Measurements from ENCODE around the gene SLC11A1. TPM values are rescaled to one million over a fixed set of nuclear protein-coding genes. Genes with fewer than 3 reads are reported as not detected.

SLC11A1 gene
- total RNA-seq, 1 donor from 2014 or later, result 6.4 TPM

DNA sequence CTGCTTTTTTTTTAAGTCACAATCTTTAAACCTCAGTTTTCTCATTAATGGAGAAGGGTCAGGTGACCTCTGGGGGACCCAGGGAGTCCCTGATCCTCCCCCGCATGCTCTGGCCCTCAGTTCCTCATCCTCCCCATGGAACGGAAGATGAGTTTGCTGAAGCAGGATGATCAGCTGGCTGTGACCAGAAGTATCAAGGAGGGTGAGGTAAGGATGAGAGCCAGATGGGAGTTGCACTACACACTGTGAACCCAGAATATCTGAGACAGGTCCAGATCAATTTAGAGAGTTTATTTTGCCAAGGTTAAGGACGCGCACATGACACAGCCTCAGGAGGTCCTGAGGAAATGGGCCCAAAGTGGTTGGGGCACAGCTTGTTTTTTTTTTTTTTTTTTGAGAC is 21.6 kb upstream of the SLC11A1 start:
- no peaks in the 10 kb centered on the region for H3K36me3 ChIP-seq
- H3K4me3 ChIP-seq, result no peak overlapping the region
- H3K27ac ChIP-seq (replicated peaks), result no peak overlapping the region
- no peaks in the 10 kb centered on the region for H3K9me3 ChIP-seq (replicated peaks)
- intact Hi-C loops (cut with micrococcal nuclease), result no loop called here
- no peaks in the 10 kb centered on the region for H3K27me3 ChIP-seq (ENCODE audit: low read depth)
- H3K4me1 ChIP-seq, result no peaks in the 10 kb centered on the region
- TF ChIP-seq, protein P1, sequence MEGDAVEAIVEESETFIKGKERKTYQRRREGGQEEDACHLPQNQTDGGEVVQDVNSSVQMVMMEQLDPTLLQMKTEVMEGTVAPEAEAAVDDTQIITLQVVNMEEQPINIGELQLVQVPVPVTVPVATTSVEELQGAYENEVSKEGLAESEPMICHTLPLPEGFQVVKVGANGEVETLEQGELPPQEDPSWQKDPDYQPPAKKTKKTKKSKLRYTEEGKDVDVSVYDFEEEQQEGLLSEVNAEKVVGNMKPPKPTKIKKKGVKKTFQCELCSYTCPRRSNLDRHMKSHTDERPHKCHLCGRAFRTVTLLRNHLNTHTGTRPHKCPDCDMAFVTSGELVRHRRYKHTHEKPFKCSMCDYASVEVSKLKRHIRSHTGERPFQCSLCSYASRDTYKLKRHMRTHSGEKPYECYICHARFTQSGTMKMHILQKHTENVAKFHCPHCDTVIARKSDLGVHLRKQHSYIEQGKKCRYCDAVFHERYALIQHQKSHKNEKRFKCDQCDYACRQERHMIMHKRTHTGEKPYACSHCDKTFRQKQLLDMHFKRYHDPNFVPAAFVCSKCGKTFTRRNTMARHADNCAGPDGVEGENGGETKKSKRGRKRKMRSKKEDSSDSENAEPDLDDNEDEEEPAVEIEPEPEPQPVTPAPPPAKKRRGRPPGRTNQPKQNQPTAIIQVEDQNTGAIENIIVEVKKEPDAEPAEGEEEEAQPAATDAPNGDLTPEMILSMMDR (IDR thresholded peaks at IDR 0.05; ENCODE audit: borderline replicate concordance), result no peak
- DNase-seq, result no peak

DNA sequence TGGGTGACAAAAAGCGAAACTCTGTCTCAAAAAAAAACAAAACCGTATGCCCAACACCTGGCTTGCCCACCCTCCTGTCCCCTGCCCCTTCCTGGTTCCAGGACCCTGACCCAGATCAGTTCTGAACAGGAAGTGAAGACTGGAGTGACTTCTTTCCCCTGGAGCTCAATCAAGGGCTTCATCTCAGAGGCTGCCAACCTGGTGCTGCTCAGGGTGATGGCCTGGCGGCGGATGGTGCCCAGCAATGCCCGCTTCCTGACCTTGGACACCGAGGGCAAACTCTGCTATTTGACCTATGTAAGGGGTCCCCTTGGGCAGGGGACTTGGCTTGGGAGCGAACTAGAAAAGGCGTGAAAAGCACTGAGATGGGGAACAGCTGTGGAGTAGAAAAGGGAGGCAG is 19.5 kb upstream of the SLC11A1 start:
- TF ChIP-seq, protein P1 (IDR thresholded peaks at IDR 0.05; ENCODE audit: borderline replicate concordance), result no peak
- H3K4me1 ChIP-seq, result peaks cover 6% of the 10 kb centered on the region
- intact Hi-C loops (cut with micrococcal nuclease), result no loop called here
- H3K9me3 ChIP-seq (replicated peaks), result peaks cover 7% of the 10 kb centered on the region
- no peak for DNase-seq
- H3K27me3 ChIP-seq (ENCODE audit: low read depth), result no peaks in the 10 kb centered on the region
- no peak overlapping the region for H3K4me3 ChIP-seq
- no peak overlapping the region for H3K27ac ChIP-seq (replicated peaks)
- no peaks in the 10 kb centered on the region for H3K36me3 ChIP-seq

DNA sequence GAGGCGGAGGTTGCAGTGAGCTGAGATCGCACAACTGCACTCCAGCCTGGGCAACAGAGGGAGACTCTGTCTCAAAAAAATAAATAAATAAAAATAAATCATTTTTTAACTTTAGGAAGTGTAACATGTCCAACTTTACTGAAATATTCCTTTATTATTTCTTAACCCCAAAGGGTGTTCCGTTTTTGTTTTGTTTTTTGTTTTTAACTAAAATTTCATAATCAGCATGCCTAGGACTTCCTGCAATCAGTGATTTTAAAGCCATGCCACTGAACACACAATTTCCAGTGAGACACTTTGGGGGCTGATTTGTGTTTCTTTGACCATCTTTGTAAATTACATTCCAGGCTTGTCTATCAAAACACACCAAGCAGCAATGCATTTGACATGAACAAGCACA is 18.3 kb upstream of the SLC11A1 start:
- TF ChIP-seq, protein P1 (IDR thresholded peaks at IDR 0.05; ENCODE audit: borderline replicate concordance), result no peak
- no peak for DNase-seq

DNA sequence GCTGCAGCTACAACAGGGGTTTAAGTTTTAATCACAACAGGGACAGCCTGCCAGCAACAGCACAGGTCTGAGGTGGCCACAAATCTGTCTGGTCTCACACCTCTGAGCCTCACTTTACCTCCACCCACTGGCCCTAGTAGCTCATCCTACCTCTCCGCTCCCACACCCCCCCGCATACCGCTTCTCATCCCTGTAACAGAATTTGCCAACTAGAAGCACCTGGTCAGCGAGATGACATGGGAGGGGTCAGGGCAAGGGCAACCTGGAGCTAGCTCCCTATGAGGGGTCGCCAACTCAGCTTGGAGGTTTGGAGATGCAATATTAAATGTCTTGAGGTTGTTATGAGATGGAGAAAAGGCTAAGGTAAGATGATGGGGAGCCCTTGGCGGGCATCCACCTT is 17.9 kb upstream of the SLC11A1 start:
- H3K9me3 ChIP-seq (replicated peaks), result peaks cover 7% of the 10 kb centered on the region
- H3K27ac ChIP-seq (replicated peaks), result no peak overlapping the region
- intact Hi-C loops (cut with micrococcal nuclease), result no loop called here
- no peak for DNase-seq
- H3K4me3 ChIP-seq, result no peak overlapping the region
- H3K36me3 ChIP-seq, result no peaks in the 10 kb centered on the region
- TF ChIP-seq, protein P1 (IDR thresholded peaks at IDR 0.05; ENCODE audit: borderline replicate concordance), result no peak
- H3K4me1 ChIP-seq, result peaks cover 21% of the 10 kb centered on the region
- no peaks in the 10 kb centered on the region for H3K27me3 ChIP-seq (ENCODE audit: low read depth)

More for the DNA sequence above, 18.3 kb upstream of the SLC11A1 start:
- intact Hi-C loops (cut with micrococcal nuclease), result no loop called here
- Histone ChIP-seq H3K27ac (replicated peaks) (no peak overlapping the region), H3K36me3 (no peaks in the 10 kb centered on the region), H3K27me3 (ENCODE audit: low read depth) (no peaks in the 10 kb centered on the region), H3K4me1 (peaks cover 17% of the 10 kb centered on the region), H3K9me3 (replicated peaks) (peaks cover 7% of the 10 kb centered on the region), H3K4me3 (no peak overlapping the region)

DNA sequence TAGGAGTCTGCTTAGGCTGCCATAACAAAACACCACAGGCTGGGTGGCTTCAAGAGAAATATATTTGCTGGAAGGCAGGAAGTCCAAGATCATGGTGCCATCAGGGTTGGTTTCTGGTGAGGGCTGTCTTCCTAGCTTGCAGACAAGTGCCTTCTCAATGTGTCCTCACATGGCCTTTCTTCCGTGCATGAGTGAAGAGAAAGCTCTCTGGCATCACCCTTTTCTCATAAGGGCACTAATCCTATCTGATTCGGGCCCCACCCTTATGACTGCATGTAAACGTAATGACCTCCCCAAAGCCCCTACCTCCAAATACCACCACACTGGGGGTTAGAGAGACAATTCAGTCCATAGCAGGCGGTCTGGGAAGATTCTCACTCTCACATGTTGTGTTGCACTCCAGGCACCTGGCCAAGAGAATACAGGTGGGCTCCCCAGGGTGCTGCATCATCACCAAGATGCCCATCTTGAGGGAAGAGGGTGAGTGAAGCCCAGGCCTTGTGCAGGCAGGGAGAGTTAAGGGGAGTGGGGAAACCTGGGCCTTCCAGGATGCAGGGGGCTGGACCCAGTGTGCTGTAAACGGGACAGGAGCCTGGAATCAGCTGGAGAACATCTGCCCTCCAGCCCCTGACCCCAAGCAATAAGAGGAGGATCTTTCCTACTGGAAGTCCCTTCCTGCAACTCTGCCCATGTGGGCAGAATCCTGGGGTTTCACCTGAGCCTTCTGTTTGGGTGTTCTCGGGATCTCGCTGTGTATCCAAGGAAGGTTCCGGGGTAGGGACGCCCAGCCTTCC is 15.3 kb upstream of the SLC11A1 start:
- peaks cover 21% of the 10 kb centered on the region for H3K4me1 ChIP-seq

More for the DNA sequence above, 15.3 kb upstream of the SLC11A1 start:
- peak overlapping the region; percentile 76 for H3K4me3 ChIP-seq
- peak overlapping the region; percentile 96 for H3K27ac ChIP-seq (replicated peaks)
- peaks cover 7% of the 10 kb centered on the region for H3K9me3 ChIP-seq (replicated peaks)
- DNase-seq, result no peak
- TF ChIP-seq, protein P1 (IDR thresholded peaks at IDR 0.05; ENCODE audit: borderline replicate concordance), result no peak
- intact Hi-C loops (cut with micrococcal nuclease), result no loop called here
- H3K36me3 ChIP-seq, result no peaks in the 10 kb centered on the region
- no peaks in the 10 kb centered on the region for H3K27me3 ChIP-seq (ENCODE audit: low read depth)
